Lung (tissue), 12 donors: ENCODE measurements around the gene MAPKAPK3. TPM values are rescaled to one million over a fixed set of nuclear protein-coding genes. Genes with fewer than 3 reads are reported as not detected.

ENCODE experiments used
- ATAC-seq: fragments of 200-7000 bp; cut with Tn5 transposase; one replicate; pipeline ENCODE4 v1.9.1; 2020; ENCODE audit warnings: moderate number of reproducible peaks; ENCODE audit not compliant: insufficient read depth, low FRiP score
- DNase-seq, 3 donors: peaks; one replicate each; pipeline ENCODE4 v3.0.0-alpha.2; 2013 to 2017
- H3K27ac ChIP-seq, 2 donors: one replicate each; pipeline ENCODE4 v1.5.1; 2013; ENCODE audit warnings: mild to moderate bottlenecking in 2 of 2, moderate library complexity in 2 of 2, control low read depth in 1 of 2, inconsistent platforms in 1 of 2, low read depth in 1 of 2, low read length in 1 of 2
- H3K27me3 ChIP-seq, 3 donors: one replicate each; pipeline ENCODE4 v1.5.1; 2013; ENCODE audit warnings: low read length in 2 of 3; ENCODE audit not compliant: control insufficient read depth in 3 of 3, insufficient read depth in 3 of 3
- H3K36me3 ChIP-seq, 4 donors: one replicate each; pipeline ENCODE4 v1.5.1; 2013; ENCODE audit warnings: low read length in 4 of 4, mild to moderate bottlenecking in 1 of 4, moderate library complexity in 1 of 4; ENCODE audit not compliant: control insufficient read depth in 4 of 4, insufficient read depth in 4 of 4
- H3K4me1 ChIP-seq, 5 donors: one replicate each; pipeline ENCODE4 v1.5.1; 2013; ENCODE audit warnings: low read length in 5 of 5, mild to moderate bottlenecking in 2 of 5, moderate library complexity in 1 of 5; ENCODE audit not compliant: control insufficient read depth in 5 of 5, insufficient read depth in 5 of 5
- H3K4me3 ChIP-seq: one replicate; pipeline ENCODE4 v1.5.1; 2013; ENCODE audit warnings: mild to moderate bottlenecking, control low read depth, moderate library complexity
- H3K9ac ChIP-seq, 2 donors: one replicate each; pipeline ENCODE4 v1.5.1; 2013; ENCODE audit warnings: low read length in 2 of 2, control low read depth in 1 of 2; ENCODE audit not compliant: insufficient read depth in 1 of 2
- H3K9me3 ChIP-seq, 4 donors: one replicate each; pipeline ENCODE4 v1.5.1; 2013; ENCODE audit warnings: low read length in 3 of 4, mild to moderate bottlenecking in 1 of 4, moderate library complexity in 1 of 4; ENCODE audit not compliant: control insufficient read depth in 4 of 4, insufficient read depth in 3 of 4
- CTCF ChIP-seq: IDR thresholded peaks from 2 replicates; pipeline ENCODE4 v1.5.1; 2012; ENCODE audit warnings: mild to moderate bottlenecking; ENCODE audit errors: control extremely low read depth, extremely low read depth
- WGBS, 2 donors: extraction: QIAGEN DNeasy Blood & Tissue Kit; methylation state at CpG; one replicate each; pipeline ENCODE4 v1.1.7; 2013; 5-methylcytosine and 5-hydroxymethylcytosine counted together
- polyA plus RNA-seq, 2 donors: library from polyadenylated mRNA; stranded (reverse); fragments of 200-250 nt; gene quantifications; one replicate each; pipeline ENCODE4 v1.2.1, GENCODE V29; 2013
- total RNA-seq, 2 donors: library from RNA; depleted of rRNA in 1 of 2; stranded (reverse); fragments of >200 nt in 1 of 2; gene quantifications; one replicate each; pipeline ENCODE4 v1.2.1, GENCODE V29; 2014 to 2021
- donor health status: control.
- donor health status: control.
- donor health status: Bipolar disorder and iron deficiency.
- donor health status: healthy.
- donor health status: DM: yes; HTN: yes; CAD: no.

The MAPKAPK3 gene
- total and polyA plus RNA-seq, 4 donors = 23.6 to 96.1 (median 71.4) TPM

- DNase-seq (peak in 1 of 3 donors; percentile 43), ATAC-seq (no peak)
- Histone ChIP-seq H3K9ac (no peak overlapping the region), H3K36me3 (peaks cover 0 to 8% (median 3%) of the 10 kb centered on the region in 4 donors), H3K4me1 (peaks cover 15 to 44% (median 37%) of the 10 kb centered on the region in 5 donors), H3K27me3 (no peaks in the 10 kb centered on the region), H3K9me3 (no peaks in the 10 kb centered on the region), H3K4me3 (no peak overlapping the region), H3K27ac (peak overlapping the region; percentile 92 to 98)
- 63 to 100% methylated on average over 1 of the region's 1 CpG for WGBS, 2 donors
- no peak for TF ChIP-seq CTCF
Observed at GRCh38 chr3:50599716-50600118, 17.2 kb upstream of the MAPKAPK3 start.

GRCh38 chr3:50600141-50600753 lies 16.7 kb upstream of the MAPKAPK3 start:
- Histone ChIP-seq H3K9ac (peak overlapping the region in 1 of 2 donors; percentile 64), H3K4me1 (peaks cover 15 to 45% (median 37%) of the 10 kb centered on the region in 5 donors), H3K27ac (peak overlapping the region; percentile 92 to 98), H3K9me3 (no peaks in the 10 kb centered on the region), H3K27me3 (no peaks in the 10 kb centered on the region), H3K36me3 (peaks cover 0 to 13% (median 6%) of the 10 kb centered on the region in 4 donors), H3K4me3 (no peak overlapping the region)
- WGBS, 2 donors = 59 to 68% methylated on average over 9 of the region's 9 CpGs
- no peak for TF ChIP-seq CTCF
- ATAC-seq = no peak
- DNase-seq = no peak

- Histone ChIP-seq H3K27ac (peak overlapping the region; percentile 92 to 98), H3K4me1 (peaks cover 15 to 47% (median 37%) of the 10 kb centered on the region in 5 donors), H3K9me3 (no peaks in the 10 kb centered on the region), H3K4me3 (no peak overlapping the region), H3K27me3 (no peaks in the 10 kb centered on the region), H3K36me3 (peaks cover 0 to 21% (median 9%) of the 10 kb centered on the region in 4 donors), H3K9ac (peak overlapping the region; percentile 60 to 90)
- TF ChIP-seq CTCF = no peak
- 1% methylated on average over 14 of the region's 14 CpGs for WGBS, 2 donors
- peak; percentile 96 to 99 (median 97) for DNase-seq
- peak; percentile 70 for ATAC-seq
Observed at GRCh38 chr3:50600841-50601591, 15.9 kb upstream of the MAPKAPK3 start.
